Right ventricle myocardium inferior (tissue), 1 donor: ENCODE data around the gene TMPRSS6. TPM values are rescaled to one million over a fixed set of nuclear protein-coding genes. Genes with fewer than 3 reads are reported as not detected.
A peak's percentile ranks its signal among the peaks of the same experiment; 100 is the strongest.

Experiments
- ATAC-seq: fragments of 200-7000 bp; cut with Tn5 transposase; one replicate; pipeline ENCODE4 v1.9.1; 2020; ENCODE audit warnings: mild to moderate bottlenecking, moderate library complexity
- DNase-seq: peaks from one replicate; pipeline ENCODE4 v3.0.0; 2021; ENCODE audit errors: missing footprints
- intact Hi-C: fragments of 100-400 bp; cut with DNase I; formaldehyde crosslinking; loops from one replicate; pipeline ENCODE4 v1.11.0; 2022
- total RNA-seq: library from RNA; stranded (reverse); fragmentation: NEBNext Ultra II Directional; extraction: Animal tissue kit (Norgen Biotek cat#: 25700); gene quantifications from one replicate; pipeline ENCODE4 v1.2.1, GENCODE V29; 2021
- donor health status: DM: no; HTN: yes; CAD: no; lungs with severe emphysema.

Gene TMPRSS6
- total RNA-seq, 1 donor from 2014 or later: not detected

- intact Hi-C loops: loop anchor here (10.0 kb wide), 1 partner anchor 192 kb away; no protein-coding TSS in a partner anchor
- DNase-seq (peak; percentile 1), ATAC-seq (no peak)
Observed at GRCh38 chr22:37046589-37046988, 62.9 kb downstream of the TMPRSS6 start.

GRCh38 chr22:37045958-37046357 is 63.6 kb downstream of the TMPRSS6 start:
- no peak for ATAC-seq
- DNase-seq: peak; percentile 15
- intact Hi-C loops: loop anchor here (10.0 kb wide), 1 partner anchor 191 kb away; no protein-coding TSS in a partner anchor

GRCh38 chr22:37044634-37045625 is 64.6 kb downstream of the TMPRSS6 start:
- peak; percentile 8 for DNase-seq
- intact Hi-C loops: loop anchor here (1.0 to 10.0 kb wide), 2 partner anchors 190 to 263 kb away; no protein-coding TSS in a partner anchor
- ATAC-seq: no peak

- intact Hi-C loops: loop anchor here (1.0 to 10.0 kb wide), 2 partner anchors 189 to 262 kb away; no protein-coding TSS in a partner anchor
- DNase-seq: peak; percentile 83
- peak; percentile 82 for ATAC-seq
Observed at GRCh38 chr22:37043828-37044538, 65.5 kb downstream of the TMPRSS6 start.

GRCh38 chr22:37043209-37043827 is 66.2 kb downstream of the TMPRSS6 start:
- ATAC-seq (peak; percentile 17), DNase-seq (peak; percentile 48)
- intact Hi-C loops: loop anchor here (10.0 kb wide), 1 partner anchor 189 kb away; no protein-coding TSS in a partner anchor

GRCh38 chr22:37039466-37039865 is 70.0 kb downstream of the TMPRSS6 start:
- no peak for ATAC-seq
- intact Hi-C loops: no loop called here
- no peak for DNase-seq

GRCh38 chr22:37037669-37038068 is 71.8 kb downstream of the TMPRSS6 start:
- no peak for DNase-seq

GRCh38 chr22:37036655-37037377 is 72.7 kb downstream of the TMPRSS6 start:
- intact Hi-C loops: no loop called here
- DNase-seq (no peak), ATAC-seq (no peak)

More at GRCh38 chr22:37037669-37038068, 71.8 kb downstream of the TMPRSS6 start:
- intact Hi-C loops: no loop called here
- ATAC-seq: no peak

GRCh38 chr22:37033605-37034430 is 75.7 kb downstream of the TMPRSS6 start:
- ATAC-seq (no peak), DNase-seq (no peak)
- intact Hi-C loops: no loop called here

- no peak for DNase-seq
- peak; percentile 22 for ATAC-seq
- intact Hi-C loops: no loop called here
Observed at GRCh38 chr22:37032535-37033460, 76.7 kb downstream of the TMPRSS6 start.

- DNase-seq (no peak), ATAC-seq (no peak)
- intact Hi-C loops: no loop called here
Observed at GRCh38 chr22:37032134-37032534, 77.4 kb downstream of the TMPRSS6 start.

GRCh38 chr22:37030560-37031281 is 78.8 kb downstream of the TMPRSS6 start:
- DNase-seq (no peak), ATAC-seq (no peak)
- intact Hi-C loops: no loop called here

- DNase-seq (no peak), ATAC-seq (no peak)
- intact Hi-C loops: no loop called here
Observed at GRCh38 chr22:37028692-37029674, 80.5 kb downstream of the TMPRSS6 start.

GRCh38 chr22:37027556-37027955 is 82.0 kb downstream of the TMPRSS6 start:
- DNase-seq (no peak), ATAC-seq (no peak)
- intact Hi-C loops: no loop called here

GRCh38 chr22:37026325-37026724 is 83.2 kb downstream of the TMPRSS6 start:
- ATAC-seq: peak; percentile 66
- no peak for DNase-seq
- intact Hi-C loops: no loop called here
